ENCODE data around the gene TGM3. TPM values are rescaled to one million over a fixed set of nuclear protein-coding genes. Genes with fewer than 3 reads are reported as not detected.

TGM3 gene
- total and polyA plus RNA-seq, 11 donors, result 0.04 TPM; not detected in 10

DNA sequence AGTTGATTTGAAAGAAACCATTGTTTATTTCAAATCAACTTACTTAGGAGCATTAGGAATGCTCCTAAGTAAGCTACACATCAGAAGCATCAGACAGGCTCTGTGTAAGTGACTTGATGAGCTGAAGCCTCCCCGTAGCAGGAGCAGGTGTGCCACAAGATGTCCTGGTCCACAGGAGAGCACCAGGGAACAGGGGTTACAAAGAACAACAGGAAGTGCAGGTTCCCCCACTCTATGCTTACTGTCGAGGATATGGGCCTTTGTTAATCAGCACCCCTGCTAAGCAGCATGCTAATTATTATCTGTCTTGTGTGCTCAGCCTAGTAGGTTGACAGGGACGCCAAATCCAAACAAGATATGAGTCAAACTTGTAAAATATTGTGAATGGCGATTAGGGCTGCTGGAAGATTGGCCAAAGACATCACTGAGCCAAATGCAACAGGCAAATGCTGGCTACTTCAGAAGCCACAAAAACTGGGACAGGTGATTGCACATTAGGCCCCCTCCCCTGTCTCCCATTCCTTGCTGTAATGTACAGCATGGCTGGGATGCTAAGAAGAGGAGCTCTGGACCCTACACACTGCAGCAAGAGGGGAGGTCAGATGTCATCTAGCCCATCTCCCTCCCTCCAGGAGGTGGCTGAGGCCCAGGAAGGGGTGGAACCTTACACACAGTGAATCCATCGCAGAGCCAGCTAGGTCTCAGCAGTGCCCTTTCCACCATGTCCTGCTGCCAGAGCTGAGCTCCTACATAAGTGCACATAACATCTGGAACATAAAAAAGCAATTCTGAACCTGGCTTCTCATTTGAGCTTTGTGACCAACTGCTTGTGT, 939 bp downstream of the TGM3 start:
- TF ChIP-seq POLR2A (IDR thresholded peaks at IDR 0.05) (no peak), CTCF (IDR thresholded peaks at IDR 0.05) (no peak)
- H3K9me3 ChIP-seq, result no peaks in the 10 kb centered on the region
- intact Hi-C loops (cut with DNase I), result no loop called here
- DNase-seq (no peak), ATAC-seq (no peak)
- peaks cover 0 to 29% (median 0%) of the 10 kb centered on the region in 12 donors for H3K4me1 ChIP-seq
- no peak overlapping the region for H3K27ac ChIP-seq
- no peak overlapping the region for H3K4me3 ChIP-seq
- WGBS, 4 donors, result 63 to 74% (median 70%) methylated on average over 5 of the region's 5 CpGs
- H3K27me3 ChIP-seq, result peaks cover 0 to 14% (median 0%) of the 10 kb centered on the region in 9 donors
- H3K36me3 ChIP-seq, result no peaks in the 10 kb centered on the region

DNA sequence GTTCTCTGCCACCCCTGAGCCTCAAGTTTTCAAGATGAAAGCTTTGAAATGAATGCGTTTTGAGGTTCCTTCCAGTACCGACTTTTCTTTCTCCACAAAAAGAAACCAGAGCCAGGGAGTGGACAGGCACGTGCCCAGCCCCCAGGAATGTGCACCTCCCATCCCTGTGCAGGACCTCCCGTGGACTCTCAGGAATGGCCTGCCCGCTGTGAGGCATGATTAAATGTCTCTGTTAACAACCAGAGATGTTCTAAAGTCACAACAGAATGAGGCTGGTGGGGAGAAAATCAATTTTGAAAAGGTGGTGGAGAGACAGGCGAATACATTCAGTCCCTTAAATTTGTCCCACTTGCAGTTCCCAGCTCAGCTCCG, 1.5 kb downstream of the TGM3 start:
- intact Hi-C loops (cut with DNase I), result no loop called here
- peaks cover 0 to 35% (median 0%) of the 10 kb centered on the region in 12 donors for H3K4me1 ChIP-seq
- H3K4me3 ChIP-seq, result no peak overlapping the region
- H3K36me3 ChIP-seq, result no peaks in the 10 kb centered on the region
- H3K27ac ChIP-seq, result no peak overlapping the region
- H3K9me3 ChIP-seq, result no peaks in the 10 kb centered on the region
- H3K27me3 ChIP-seq, result peaks cover 0 to 14% (median 0%) of the 10 kb centered on the region in 9 donors
- ATAC-seq (no peak), DNase-seq (no peak)
- WGBS, 4 donors, result 55 to 62% (median 60%) methylated on average over 7 of the region's 7 CpGs
- TF ChIP-seq POLR2A (IDR thresholded peaks at IDR 0.05), result no peak
- TF ChIP-seq CTCF (IDR thresholded peaks at IDR 0.05), result no peak

DNA sequence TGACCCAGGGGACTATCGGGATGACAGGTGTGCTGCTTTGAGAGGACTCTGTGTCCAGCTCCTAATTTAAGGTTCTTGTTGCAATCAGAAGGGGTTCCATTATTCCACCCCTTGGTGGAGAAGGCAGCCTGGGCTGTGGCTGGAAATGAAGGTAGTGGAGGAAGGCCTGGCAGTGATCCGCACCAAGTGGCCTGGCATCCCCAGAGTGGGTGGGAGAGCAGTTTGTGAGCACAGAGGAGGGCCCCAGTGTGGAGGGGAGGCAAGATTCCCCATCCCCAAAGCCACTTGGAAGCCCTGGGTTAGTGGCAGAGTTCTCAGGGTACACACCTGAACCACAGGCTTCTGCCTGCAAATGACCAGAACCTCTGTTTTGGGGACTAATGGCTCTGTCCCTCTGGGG, 2.3 kb downstream of the TGM3 start:
- no peak for ATAC-seq
- intact Hi-C loops (cut with DNase I), result no loop called here
- peaks cover 0 to 14% (median 0%) of the 10 kb centered on the region in 9 donors for H3K27me3 ChIP-seq
- no peak for DNase-seq
- TF ChIP-seq POLR2A (IDR thresholded peaks at IDR 0.05) (no peak), CTCF (IDR thresholded peaks at IDR 0.05) (no peak)
- no peak overlapping the region for H3K27ac ChIP-seq
- H3K36me3 ChIP-seq, result no peaks in the 10 kb centered on the region
- no peaks in the 10 kb centered on the region for H3K9me3 ChIP-seq
- no peak overlapping the region for H3K4me3 ChIP-seq
- H3K4me1 ChIP-seq, result peaks cover 0 to 32% (median 0%) of the 10 kb centered on the region in 12 donors
- WGBS, 4 donors, result 95 to 98% (median 96%) methylated on average over 2 of the region's 2 CpGs

DNA sequence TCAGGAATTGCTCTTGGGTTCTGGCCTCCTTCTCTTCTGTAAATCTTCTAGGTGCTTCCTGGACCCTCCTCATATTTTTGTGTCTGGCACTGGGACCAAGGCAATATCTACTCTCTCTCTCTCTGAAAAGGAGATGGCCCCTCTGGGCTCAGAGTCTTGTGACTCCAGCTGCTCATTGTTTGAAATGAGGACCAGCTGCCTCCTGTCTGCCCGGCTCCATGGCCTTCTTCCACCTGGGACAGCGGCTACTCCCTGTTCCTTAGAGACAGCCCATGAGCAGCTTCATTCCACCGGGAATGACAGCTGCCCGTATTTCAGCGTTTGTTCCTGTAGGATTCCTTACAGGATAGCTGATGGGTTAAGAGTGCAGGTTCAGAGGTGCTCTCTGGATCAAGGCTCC, 2.9 kb downstream of the TGM3 start:
- intact Hi-C loops (cut with DNase I), result no loop called here
- no peak for ATAC-seq
- peaks cover 0 to 30% (median 0%) of the 10 kb centered on the region in 12 donors for H3K4me1 ChIP-seq
- H3K9me3 ChIP-seq, result no peaks in the 10 kb centered on the region
- H3K36me3 ChIP-seq, result no peaks in the 10 kb centered on the region
- TF ChIP-seq POLR2A (IDR thresholded peaks at IDR 0.05) (no peak), CTCF (IDR thresholded peaks at IDR 0.05) (no peak)
- 66 to 82% (median 74%) methylated on average over 5 of the region's 5 CpGs for WGBS, 4 donors
- H3K27me3 ChIP-seq, result peaks cover 0 to 14% (median 0%) of the 10 kb centered on the region in 9 donors
- H3K4me3 ChIP-seq, result no peak overlapping the region
- DNase-seq, result no peak
- no peak overlapping the region for H3K27ac ChIP-seq
